ENCODE measurements around the gene SLC39A11. TPM values are rescaled to one million over a fixed set of nuclear protein-coding genes. Genes with fewer than 3 reads are reported as not detected.

SLC39A11 gene
- total and polyA plus RNA-seq, 4 donors, result 18.9 to 44.9 (median 28.2) TPM

GRCh38 chr17:73022694-73023093, 69.8 kb downstream of the SLC39A11 start (continued):
- no peak for TF ChIP-seq ZBTB33 (IDR thresholded peaks at IDR 0.05)

DNA sequence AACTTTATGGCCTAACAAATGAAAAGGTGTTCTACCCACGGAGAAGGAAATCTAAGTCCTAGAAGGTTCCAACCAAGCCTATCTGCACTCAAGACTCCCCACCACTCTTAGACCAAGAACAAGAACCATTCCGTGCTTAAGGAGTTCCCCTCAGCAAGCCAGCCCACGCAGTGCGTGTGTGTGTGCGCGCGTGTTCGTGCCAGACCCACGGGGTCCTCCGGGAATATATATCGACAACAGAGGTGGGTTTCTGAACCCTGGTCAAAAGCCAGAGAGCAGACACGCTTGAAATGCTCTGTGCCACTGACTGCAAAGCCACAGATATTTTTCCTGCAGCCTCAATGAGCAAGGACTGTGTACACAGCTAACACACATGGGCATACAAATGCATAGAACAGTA, 70.7 kb downstream of the SLC39A11 start:
- 98% methylated on average over 12 of the region's 12 CpGs for WGBS
- H3K27me3 ChIP-seq (ENCODE audit: control insufficient read depth in 4 of 4, insufficient read depth in 4 of 4, low read length in 3 of 4), result no peaks in the 10 kb centered on the region
- H3K9ac ChIP-seq (ENCODE audit: low read depth in 1 of 2, low read length in 2 of 2), result no peak overlapping the region
- H3K9me3 ChIP-seq (ENCODE audit: control insufficient read depth in 4 of 4, low read length in 3 of 4), result peaks cover 0 to 1% (median 0%) of the 10 kb centered on the region in 4 donors
- H3K36me3 ChIP-seq (ENCODE audit: control insufficient read depth in 4 of 4, insufficient read depth in 3 of 4, low read depth in 1 of 4, low read length in 3 of 4), result no peaks in the 10 kb centered on the region
- no peaks in the 10 kb centered on the region for H3K4me1 ChIP-seq (ENCODE audit: control insufficient read depth in 4 of 4, insufficient read depth in 4 of 4, low read length in 3 of 4)
- TF ChIP-seq TAF1 (conservative IDR thresholded peaks at IDR 0.05) (no peak), HNF4A (conservative IDR thresholded peaks at IDR 0.05) (no peak), GABPA (IDR thresholded peaks at IDR 0.05 in 1 of 2, conservative IDR thresholded peaks at IDR 0.05 in 1 of 2) (no peak), REST (IDR thresholded peaks at IDR 0.05) (no peak), HNF4G (IDR thresholded peaks at IDR 0.05) (no peak), MAX (IDR thresholded peaks at IDR 0.05) (no peak), EGR1 (IDR thresholded peaks at IDR 0.05; ENCODE audit: low read depth in 2 of 2) (no peak), CTCF (IDR thresholded peaks at IDR 0.05; ENCODE audit: low read depth, low read length, missing input control) (no peak), NR2F2 (IDR thresholded peaks at IDR 0.05) (no peak), JUND (IDR thresholded peaks at IDR 0.05) (no peak)
- TF ChIP-seq, protein P1, sequence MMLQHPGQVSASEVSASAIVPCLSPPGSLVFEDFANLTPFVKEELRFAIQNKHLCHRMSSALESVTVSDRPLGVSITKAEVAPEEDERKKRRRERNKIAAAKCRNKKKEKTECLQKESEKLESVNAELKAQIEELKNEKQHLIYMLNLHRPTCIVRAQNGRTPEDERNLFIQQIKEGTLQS (IDR thresholded peaks at IDR 0.05), result no peak
- no peak overlapping the region for H3K4me3 ChIP-seq (ENCODE audit: low read depth in 1 of 3, low read length in 3 of 3)
- DNase-seq (ENCODE audit: low spot score), result no peak
- no peak overlapping the region for H3K27ac ChIP-seq (ENCODE audit: low read depth in 1 of 2, low read length in 2 of 2)

DNA sequence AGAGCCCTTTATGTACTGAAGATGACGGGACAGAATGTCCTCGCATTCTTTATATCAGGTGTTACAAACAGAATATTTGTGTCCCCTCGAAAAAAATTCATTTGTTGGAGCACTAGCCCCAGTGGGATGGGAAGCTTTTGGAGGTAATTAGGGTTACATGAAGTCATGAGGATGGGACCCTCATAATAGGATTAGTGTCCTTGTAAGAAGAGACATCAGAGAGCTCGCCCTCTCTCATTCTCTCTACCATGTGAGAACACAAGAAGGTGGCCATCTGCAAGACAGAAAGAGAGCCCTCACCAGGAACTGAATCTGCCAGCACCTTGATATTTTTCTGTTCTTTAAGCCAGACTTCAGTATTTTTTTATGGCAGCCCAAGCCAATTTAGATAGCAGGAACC, 72.4 kb downstream of the SLC39A11 start:
- Histone ChIP-seq H3K9ac (ENCODE audit: low read depth in 1 of 2, low read length in 2 of 2) (no peak overlapping the region), H3K4me1 (ENCODE audit: control insufficient read depth in 4 of 4, insufficient read depth in 4 of 4, low read length in 3 of 4) (no peaks in the 10 kb centered on the region), H3K4me3 (ENCODE audit: low read depth in 1 of 3, low read length in 3 of 3) (no peak overlapping the region), H3K27me3 (ENCODE audit: control insufficient read depth in 4 of 4, insufficient read depth in 4 of 4, low read length in 3 of 4) (no peaks in the 10 kb centered on the region), H3K36me3 (ENCODE audit: control insufficient read depth in 4 of 4, insufficient read depth in 3 of 4, low read depth in 1 of 4, low read length in 3 of 4) (peaks cover 0 to 1% (median 0%) of the 10 kb centered on the region in 4 donors), H3K9me3 (ENCODE audit: control insufficient read depth in 4 of 4, low read length in 3 of 4) (peaks cover 0 to 1% (median 0%) of the 10 kb centered on the region in 4 donors), H3K27ac (ENCODE audit: low read depth in 1 of 2, low read length in 2 of 2) (no peak overlapping the region)
- no peak for TF ChIP-seq EGR1 (IDR thresholded peaks at IDR 0.05; ENCODE audit: low read depth in 2 of 2)
- no peak for TF ChIP-seq MAX (IDR thresholded peaks at IDR 0.05)
- TF ChIP-seq JUND (IDR thresholded peaks at IDR 0.05), result no peak
- TF ChIP-seq, protein P1 (IDR thresholded peaks at IDR 0.05), result no peak
- no peak for TF ChIP-seq REST (IDR thresholded peaks at IDR 0.05)
- no peak for TF ChIP-seq CTCF (IDR thresholded peaks at IDR 0.05; ENCODE audit: low read depth, low read length, missing input control)
- no peak for TF ChIP-seq FOXA1 (IDR thresholded peaks at IDR 0.05)
- no peak for TF ChIP-seq HNF4G (IDR thresholded peaks at IDR 0.05)
- TF ChIP-seq RXRA (IDR thresholded peaks at IDR 0.05), result no peak
- DNase-seq (ENCODE audit: low spot score), result no peak
- 97% methylated on average over 4 of the region's 4 CpGs for WGBS
